HG02798 (cell line): Measurements from ENCODE around the gene CD40LG.

Source experiments
- ATAC-seq: cut with Tn5 transposase; IDR thresholded peaks from one replicate; pipeline ENCODE4 v1.9.1; 2021; ENCODE audit warnings: mild to moderate bottlenecking; ENCODE audit not compliant: unreplicated experiment, poor library complexity

The CD40LG gene

DNA sequence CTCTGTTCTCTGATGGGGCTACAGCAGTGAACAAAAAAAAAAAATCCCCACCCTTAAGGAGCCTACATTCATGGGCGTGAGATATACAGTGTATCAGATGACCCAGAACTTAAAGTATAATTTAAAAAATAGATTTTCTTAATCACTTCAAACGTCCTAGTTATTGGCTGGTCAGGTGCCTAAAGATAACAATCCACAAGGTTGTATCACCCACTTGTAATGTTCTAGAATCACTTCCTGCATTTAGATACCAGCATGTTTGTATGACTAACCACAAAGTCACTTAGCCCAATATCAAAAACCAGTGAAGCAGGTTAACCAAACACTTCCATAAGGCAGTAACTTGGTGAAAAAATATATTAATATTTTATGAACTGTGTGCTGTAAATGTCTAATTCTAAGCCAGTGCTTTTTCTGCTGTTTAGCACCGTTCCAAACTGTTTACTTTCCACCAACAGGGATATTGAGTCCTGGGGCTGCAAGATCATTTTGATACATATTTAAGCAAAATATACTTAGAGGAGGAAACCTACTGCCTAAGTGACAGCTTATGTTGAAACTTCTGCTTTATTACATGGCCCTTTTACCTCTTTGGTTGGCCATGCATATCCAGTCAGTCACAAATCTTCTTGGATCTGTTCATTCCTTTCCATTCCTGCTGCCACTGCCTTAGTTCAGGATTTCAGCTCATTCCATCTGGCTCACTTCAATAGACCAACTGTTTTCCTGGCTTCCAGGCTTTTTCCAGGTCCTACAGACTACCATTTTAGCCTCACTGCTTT is 43.3 kb downstream of the CD40LG start:
- no peak for ATAC-seq

DNA sequence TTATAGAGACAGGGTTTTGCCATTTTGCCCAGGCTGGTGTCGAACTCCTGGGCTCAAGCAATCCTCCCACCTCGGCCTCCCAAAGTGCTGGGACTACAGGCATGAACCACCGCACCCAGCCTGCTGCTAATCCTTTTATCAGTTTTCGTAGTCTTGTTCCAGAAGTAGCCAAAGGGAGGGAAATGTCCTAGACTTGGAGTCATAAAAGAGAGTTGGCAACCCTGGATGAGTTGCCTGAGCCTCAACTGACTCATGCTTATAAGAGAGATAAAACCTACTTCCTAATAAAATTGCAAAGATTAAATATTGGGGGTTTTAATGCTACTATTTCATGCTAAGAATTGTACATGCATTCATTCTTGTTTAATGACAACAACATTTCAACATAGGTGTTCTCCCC is 44.3 kb downstream of the CD40LG start:
- no peak for ATAC-seq

DNA sequence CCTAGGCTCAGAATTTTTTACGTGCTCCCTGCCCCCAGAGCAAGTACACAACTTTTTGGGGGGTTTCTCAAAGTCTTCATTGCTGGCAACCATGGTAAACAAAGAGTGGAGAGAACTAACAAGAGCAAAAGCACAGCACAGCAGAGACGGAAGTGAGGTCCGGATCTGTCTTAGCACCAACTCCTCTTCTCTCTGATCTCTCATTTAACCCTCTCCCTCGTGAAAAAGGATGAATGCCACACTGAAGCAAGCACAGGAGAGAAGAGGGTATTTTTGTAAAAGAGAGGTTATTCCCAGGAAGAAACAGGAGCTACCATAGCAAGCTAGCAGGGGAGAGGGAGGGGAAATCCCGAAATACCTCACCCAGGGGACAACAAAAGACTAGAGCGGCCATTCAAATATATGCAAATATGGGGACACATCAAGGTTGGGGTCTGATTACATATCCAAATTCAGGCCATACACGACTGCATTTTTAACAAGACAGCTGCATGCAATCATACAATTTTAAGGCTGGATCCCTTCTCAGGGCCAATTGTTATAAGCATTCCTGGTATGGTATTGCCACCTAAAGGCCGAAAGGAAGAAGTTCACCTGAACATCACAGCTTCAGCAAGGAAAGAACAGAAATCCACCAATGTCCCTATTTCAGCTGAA is 46.6 kb downstream of the CD40LG start:
- ATAC-seq, result peak; percentile 76

DNA sequence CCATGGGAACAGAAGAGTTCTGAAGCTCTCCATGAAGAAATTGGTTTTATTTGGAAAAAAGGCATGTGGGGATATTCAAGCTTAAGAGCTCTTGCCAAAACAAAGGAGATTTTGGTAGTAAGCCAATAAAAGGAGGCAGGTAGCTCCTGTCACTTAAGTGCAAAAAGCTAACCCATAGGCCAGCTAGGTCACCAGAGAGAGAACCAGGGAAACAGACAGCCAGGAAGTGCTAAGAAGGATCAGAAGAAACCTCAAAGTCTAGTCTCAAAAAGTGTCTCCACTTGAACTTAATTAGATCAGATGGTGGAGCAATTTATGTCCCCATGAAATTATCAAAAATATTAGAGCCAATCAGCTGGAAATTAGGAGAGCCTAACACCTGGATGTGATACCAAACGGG is 49.2 kb downstream of the CD40LG start:
- ATAC-seq, result no peak

DNA sequence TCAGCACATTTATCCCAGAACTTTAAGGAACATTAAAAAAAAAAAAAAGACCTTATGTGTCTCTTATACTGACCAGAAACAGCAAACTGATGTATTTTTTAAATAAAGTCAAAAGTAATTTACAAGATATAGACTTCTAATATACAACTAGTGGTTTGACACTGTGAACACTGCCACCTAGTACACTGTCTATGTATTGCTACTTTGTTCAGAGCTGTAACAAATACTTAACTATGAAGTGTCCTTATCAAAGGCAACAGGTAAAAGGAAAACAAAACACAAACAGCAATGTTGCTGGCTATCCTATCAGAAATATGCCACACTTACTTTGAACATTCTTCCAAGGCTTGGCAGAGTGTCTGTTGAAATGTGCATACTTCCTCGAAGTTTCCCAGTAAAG is 60.4 kb downstream of the CD40LG start:
- ATAC-seq, result peak; percentile 40
